ENCODE results near the gene SERPINF2. TPM values are rescaled to one million over a fixed set of nuclear protein-coding genes. Genes with fewer than 3 reads are reported as not detected.

Gene SERPINF2
- polyA plus RNA-seq, 1 of the 3 experiments (the other 2 are of a cell fraction), result 0.26 TPM

DNA sequence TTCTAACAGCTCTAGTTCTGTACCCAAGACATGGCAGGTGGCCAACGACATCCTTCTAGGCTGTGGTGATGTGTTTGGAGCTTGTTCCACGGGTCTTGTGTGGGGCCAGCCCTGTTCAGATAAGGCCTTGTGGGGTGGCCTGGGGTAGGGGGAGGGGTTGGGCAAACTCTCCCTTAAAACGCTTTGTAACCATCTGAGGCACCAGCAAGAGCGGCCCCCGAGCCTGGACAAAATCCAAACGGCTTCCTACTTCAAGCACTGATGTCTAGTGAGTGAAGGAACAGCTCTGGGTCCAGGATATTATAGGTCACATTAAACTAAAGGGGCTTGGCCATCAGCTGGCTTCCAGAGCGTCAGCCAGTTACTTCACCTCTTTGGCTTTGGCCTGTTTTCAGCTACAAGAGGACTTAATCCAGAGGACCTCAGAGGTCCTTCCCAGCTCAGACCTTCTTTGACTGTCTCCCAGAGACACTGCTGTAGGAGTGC is 31.1 kb downstream of the SERPINF2 start:
- Histone ChIP-seq H3K27me3 (ENCODE audit: insufficient read depth) (no peaks in the 10 kb centered on the region), H3K4me3 (ENCODE audit: low read depth in 2 of 2, low read length in 1 of 2) (no peak overlapping the region), H3K9me2 (no peaks in the 10 kb centered on the region), H3K4me1 (ENCODE audit: control insufficient read depth in 1 of 2, insufficient read depth in 2 of 2, low read depth in 1 of 2, low read length in 1 of 2) (no peaks in the 10 kb centered on the region), H3K79me2 (ENCODE audit: insufficient read depth) (no peaks in the 10 kb centered on the region), H3K9ac (no peak overlapping the region), H3K36me3 (replicated peaks in 1 of 2; ENCODE audit: control insufficient read depth in 1 of 2, insufficient read depth in 2 of 2, low read length in 1 of 2) (peaks cover 12 to 29% of the 10 kb centered on the region in 2 experiments), H3K27ac (ENCODE audit: low read depth in 2 of 2, low read length in 1 of 2) (no peak overlapping the region), H2AFZ (ENCODE audit: low read depth) (no peak overlapping the region), H3K4me2 (no peak overlapping the region), H3F3A (replicated peaks; ENCODE audit: insufficient read depth) (peaks cover under 1% of the 10 kb centered on the region), H3K9me3 (no peaks in the 10 kb centered on the region), H4K20me1 (ENCODE audit: insufficient read depth) (no peaks in the 10 kb centered on the region)
- ChIA-PET POLR2A (interaction anchor here (0.8 kb wide), 1 partner anchor 10 kb away, joined by 3 read pairs; no protein-coding TSS in a partner anchor), CTCF (interaction anchor here (0.7 to 1.7 kb wide), 8 partner anchors 8 to 125 kb away, joined by 3 to 5 read pairs (median 3); partner anchors contain the start of gene SERPINF1)
- no peak for TF ChIP-seq FOSL2 (IDR thresholded peaks at IDR 0.05; ENCODE audit: borderline replicate concordance, low read depth)
- whole genome bisulfite sequencing (ENCODE audit: low lambda C conversion rate), result 73% methylated on average over 7 of the region's 7 CpGs
- no peak for DNase-seq

DNA sequence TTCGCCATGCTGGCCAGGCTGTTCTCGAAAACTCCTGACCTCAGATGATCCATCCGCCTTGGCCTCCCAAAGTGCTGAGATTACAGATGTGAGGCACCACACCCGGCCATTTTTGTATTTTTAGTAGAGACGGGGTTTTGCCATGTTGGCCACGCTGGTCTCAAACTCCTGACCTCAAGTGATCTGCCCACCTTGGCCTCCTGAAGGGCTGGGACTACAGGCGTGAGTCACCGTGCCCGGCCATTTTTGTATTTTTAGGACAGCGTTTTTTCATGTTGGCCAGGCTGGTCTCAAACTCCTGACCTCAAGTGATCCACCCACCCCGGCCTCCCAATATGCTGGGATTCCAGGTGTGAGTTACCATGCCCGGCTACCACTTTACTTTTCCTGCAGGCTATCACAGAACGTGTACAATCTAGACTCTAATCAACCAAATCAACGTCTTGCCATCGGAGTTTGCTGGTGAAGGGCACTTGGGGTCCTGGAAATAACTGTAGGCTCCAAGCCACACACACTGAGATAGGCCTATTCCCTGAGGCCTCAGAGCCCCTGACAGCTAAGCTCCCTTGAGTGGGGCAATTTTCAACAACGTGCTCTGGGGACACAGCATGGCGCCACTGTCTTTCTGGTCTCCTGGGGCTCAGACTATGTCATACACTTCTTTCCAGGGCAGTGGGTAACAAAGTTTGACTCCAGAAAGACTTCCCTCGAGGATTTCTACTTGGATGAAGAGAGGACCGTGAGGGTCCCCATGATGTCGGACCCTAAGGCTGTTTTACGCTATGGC is 31.9 kb downstream of the SERPINF2 start:
- TF ChIP-seq RFX5 (IDR thresholded peaks at IDR 0.05; ENCODE audit: low read length) (no peak), RCOR1 (IDR thresholded peaks at IDR 0.05; ENCODE audit: low read length) (no peak), FOXJ3 (CRISPR knock-in tag; IDR thresholded peaks at IDR 0.05) (no peak), NRF1 (IDR thresholded peaks at IDR 0.05; ENCODE audit: low read depth, low read length) (no peak), NFIC (IDR thresholded peaks at IDR 0.05; ENCODE audit: borderline replicate concordance) (no peak)
- no peak for DNase-seq
- POLR2A ChIA-PET, result no interaction called here

DNA sequence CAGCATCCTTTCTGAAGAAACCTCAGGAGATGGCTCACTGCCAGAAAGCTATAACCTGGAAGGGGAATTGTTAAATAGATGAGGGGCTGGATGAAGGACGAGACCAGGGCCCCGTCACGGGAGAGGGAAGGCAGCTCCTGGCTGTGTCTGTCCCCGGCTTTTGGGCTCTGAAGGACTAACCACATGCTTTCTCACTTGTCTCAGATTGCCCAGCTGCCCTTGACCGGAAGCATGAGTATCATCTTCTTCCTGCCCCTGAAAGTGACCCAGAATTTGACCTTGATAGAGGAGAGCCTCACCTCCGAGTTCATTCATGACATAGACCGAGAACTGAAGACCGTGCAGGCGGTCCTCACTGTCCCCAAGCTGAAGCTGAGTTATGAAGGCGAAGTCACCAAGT is 33.7 kb downstream of the SERPINF2 start:
- POLR2A ChIA-PET, result interaction anchor here (0.6 kb wide), 1 partner anchor 52 kb away, joined by 6 read pairs; no protein-coding TSS in a partner anchor
- no peak overlapping the region for H3K4me2 ChIP-seq
- WGBS (ENCODE audit: low lambda C conversion rate), result 91% methylated on average over 7 of the region's 10 CpGs
- H3K9ac ChIP-seq, result no peak overlapping the region
- TF ChIP-seq MEF2A (IDR thresholded peaks at IDR 0.05; ENCODE audit: borderline replicate concordance, low read depth), result no peak
- H3K79me2 ChIP-seq (ENCODE audit: insufficient read depth), result no peaks in the 10 kb centered on the region
- peaks cover 22% of the 10 kb centered on the region for H3F3A ChIP-seq (replicated peaks; ENCODE audit: insufficient read depth)
- no peak overlapping the region for H3K27ac ChIP-seq (ENCODE audit: low read depth in 2 of 2, low read length in 1 of 2)
- H3K27me3 ChIP-seq (ENCODE audit: insufficient read depth), result no peaks in the 10 kb centered on the region
- no peak overlapping the region for H3K4me3 ChIP-seq (ENCODE audit: low read depth in 2 of 2, low read length in 1 of 2)
- CTCF ChIA-PET, result interaction anchor here (1.1 to 1.7 kb wide), 2 partner anchors 10 to 55 kb away, joined by 4 to 6 read pairs; no protein-coding TSS in a partner anchor
- peaks cover 18 to 29% of the 10 kb centered on the region in 2 experiments for H3K36me3 ChIP-seq (replicated peaks in 1 of 2; ENCODE audit: control insufficient read depth in 1 of 2, insufficient read depth in 2 of 2, low read length in 1 of 2)
- H3K4me1 ChIP-seq (ENCODE audit: control insufficient read depth in 1 of 2, insufficient read depth in 2 of 2, low read depth in 1 of 2, low read length in 1 of 2), result peaks cover 6 to 12% of the 10 kb centered on the region in 2 experiments; a peak in 3 of 4 replicates
- no peak overlapping the region for H2AFZ ChIP-seq (ENCODE audit: low read depth)
- H4K20me1 ChIP-seq (ENCODE audit: insufficient read depth), result no peaks in the 10 kb centered on the region
- H3K9me3 ChIP-seq, result no peaks in the 10 kb centered on the region
- no peaks in the 10 kb centered on the region for H3K9me2 ChIP-seq
- no peak for DNase-seq

More for the DNA sequence above, 31.9 kb downstream of the SERPINF2 start:
- Histone ChIP-seq H2AFZ (ENCODE audit: low read depth) (no peak overlapping the region), H3F3A (replicated peaks; ENCODE audit: insufficient read depth) (peaks cover 8% of the 10 kb centered on the region), H3K9ac (no peak overlapping the region), H3K9me2 (no peaks in the 10 kb centered on the region), H3K79me2 (ENCODE audit: insufficient read depth) (no peaks in the 10 kb centered on the region), H3K4me3 (ENCODE audit: low read depth in 2 of 2, low read length in 1 of 2) (no peak overlapping the region), H3K9me3 (no peaks in the 10 kb centered on the region), H3K27me3 (ENCODE audit: insufficient read depth) (no peaks in the 10 kb centered on the region), H3K4me2 (no peak overlapping the region), H4K20me1 (ENCODE audit: insufficient read depth) (no peaks in the 10 kb centered on the region), H3K4me1 (ENCODE audit: control insufficient read depth in 1 of 2, insufficient read depth in 2 of 2, low read depth in 1 of 2, low read length in 1 of 2) (peaks cover 0 to 5% of the 10 kb centered on the region in 2 experiments; a peak in 2 of 4 replicates), H3K36me3 (replicated peaks in 1 of 2; ENCODE audit: control insufficient read depth in 1 of 2, insufficient read depth in 2 of 2, low read length in 1 of 2) (peaks cover 14 to 29% of the 10 kb centered on the region in 2 experiments), H3K27ac (ENCODE audit: low read depth in 2 of 2, low read length in 1 of 2) (no peak overlapping the region)
- 94% methylated on average over 20 of the region's 21 CpGs for WGBS (ENCODE audit: low lambda C conversion rate)
- CTCF ChIA-PET, result interaction anchor here (0.8 to 1.7 kb wide), 6 partner anchors 9 to 126 kb away, joined by 3 to 6 read pairs (median 4); no protein-coding TSS in a partner anchor
